ENCODE results near the gene FAM167B.

The FAM167B gene

GRCh38 chr1:32239337-32239736 lies 7.7 kb upstream of the FAM167B start:
- Histone ChIP-seq H3K27ac (replicated peaks; ENCODE audit: low read length) (peak overlapping the region; percentile 92), H2AFZ (ENCODE audit: low read length) (no peak overlapping the region), H4K91ac (ENCODE audit: low read depth, low read length, poor library complexity) (no peak overlapping the region), H2BK120ac (ENCODE audit: low read depth, low read length) (peak overlapping the region; percentile 91), H3K18ac (ENCODE audit: low read length) (peak overlapping the region; percentile 99), H2AK5ac (ENCODE audit: low read depth, low read length) (peak overlapping the region; percentile 75), H3K23ac (ENCODE audit: low read depth, low read length, poor library complexity) (peak overlapping the region; percentile 85), H3K4me1 (ENCODE audit: control insufficient read depth in 2 of 2, insufficient read depth in 1 of 2, low read depth in 1 of 2, low read length in 2 of 2) (peaks cover 3 to 7% of the 10 kb centered on the region in 2 donors), H3K79me1 (ENCODE audit: low read depth, low read length) (peaks cover 6% of the 10 kb centered on the region), H3K14ac (ENCODE audit: low read length) (peak overlapping the region; percentile 100), H3K4me2 (ENCODE audit: insufficient read depth, low read length, poor library complexity, severe bottlenecking) (peak overlapping the region; percentile 99), H3K4me3 (ENCODE audit: low read length in 2 of 2) (peak overlapping the region in 1 of 2 donors; percentile 92), H3K36me3 (replicated peaks in 1 of 2; ENCODE audit: control insufficient read depth in 2 of 2, insufficient read depth in 2 of 2, low read length in 2 of 2) (peaks cover 0 to 8% of the 10 kb centered on the region in 2 donors), H3K9ac (ENCODE audit: low read depth, low read length, poor library complexity) (peak overlapping the region; percentile 97), H4K8ac (ENCODE audit: low read depth, low read length) (no peak overlapping the region), H2BK15ac (ENCODE audit: low read length) (peak overlapping the region; percentile 99), H3K4ac (ENCODE audit: low read length) (no peak overlapping the region), H2BK12ac (ENCODE audit: low read length) (peak overlapping the region; percentile 84), H3K27me3 (ENCODE audit: control insufficient read depth in 3 of 3, insufficient read depth in 3 of 3, low read depth in 1 of 3, low read length in 3 of 3) (no peaks in the 10 kb centered on the region), H2BK5ac (ENCODE audit: low read length) (peak overlapping the region; percentile 93), H3K9me3 (replicated peaks in 1 of 2; ENCODE audit: control insufficient read depth in 2 of 2, insufficient read depth in 1 of 2, low read depth in 1 of 2, low read length in 2 of 2) (no peaks in the 10 kb centered on the region)
- DNase-seq (ENCODE audit: low spot score) = no peak
- WGBS, 2 donors (ENCODE audit: extremely low coverage in 2 of 2, insufficient read length in 2 of 2, insufficient replicate concordance in 1 of 2) = no CpG with 5 or more reads among the region's 4 CpGs

- no CpG with 5 or more reads among the region's 20 CpGs for WGBS, 2 donors (ENCODE audit: extremely low coverage in 2 of 2, insufficient read length in 2 of 2, insufficient replicate concordance in 1 of 2)
- Histone ChIP-seq H3K4me3 (ENCODE audit: low read length in 2 of 2) (peak overlapping the region in 1 of 2 donors; percentile 92), H3K4ac (ENCODE audit: low read length) (peak overlapping the region; percentile 98), H3K4me1 (ENCODE audit: control insufficient read depth in 2 of 2, insufficient read depth in 1 of 2, low read depth in 1 of 2, low read length in 2 of 2) (peaks cover 3 to 7% of the 10 kb centered on the region in 2 donors), H3K14ac (ENCODE audit: low read length) (peak overlapping the region; percentile 100), H3K27ac (replicated peaks; ENCODE audit: low read length) (peak overlapping the region; percentile 92), H3K36me3 (replicated peaks in 1 of 2; ENCODE audit: control insufficient read depth in 2 of 2, insufficient read depth in 2 of 2, low read length in 2 of 2) (peaks cover 0 to 5% of the 10 kb centered on the region in 2 donors), H4K8ac (ENCODE audit: low read depth, low read length) (peak overlapping the region; percentile 65), H2BK12ac (ENCODE audit: low read length) (peak overlapping the region; percentile 84), H3K27me3 (ENCODE audit: control insufficient read depth in 3 of 3, insufficient read depth in 3 of 3, low read depth in 1 of 3, low read length in 3 of 3) (no peaks in the 10 kb centered on the region), H3K9ac (ENCODE audit: low read depth, low read length, poor library complexity) (peak overlapping the region; percentile 97), H2BK5ac (ENCODE audit: low read length) (peak overlapping the region; percentile 93), H4K91ac (ENCODE audit: low read depth, low read length, poor library complexity) (peak overlapping the region; percentile 92), H3K18ac (ENCODE audit: low read length) (peak overlapping the region; percentile 99), H3K4me2 (ENCODE audit: insufficient read depth, low read length, poor library complexity, severe bottlenecking) (peak overlapping the region; percentile 99), H2AFZ (ENCODE audit: low read length) (peak overlapping the region; percentile 95), H2AK5ac (ENCODE audit: low read depth, low read length) (peak overlapping the region; percentile 75), H3K23ac (ENCODE audit: low read depth, low read length, poor library complexity) (peak overlapping the region; percentile 85), H2BK120ac (ENCODE audit: low read depth, low read length) (peak overlapping the region; percentile 91), H3K79me1 (ENCODE audit: low read depth, low read length) (peaks cover 3% of the 10 kb centered on the region), H3K9me3 (replicated peaks in 1 of 2; ENCODE audit: control insufficient read depth in 2 of 2, insufficient read depth in 1 of 2, low read depth in 1 of 2, low read length in 2 of 2) (no peaks in the 10 kb centered on the region), H2BK15ac (ENCODE audit: low read length) (peak overlapping the region; percentile 99)
- DNase-seq (ENCODE audit: low spot score) = no peak
Measured at GRCh38 chr1:32239790-32240139, 7.3 kb upstream of the FAM167B start.

GRCh38 chr1:32240140-32240951 lies 6.7 kb upstream of the FAM167B start:
- H2AK5ac ChIP-seq (ENCODE audit: low read depth, low read length) = peak overlapping the region; percentile 79
- peaks cover 0 to 5% of the 10 kb centered on the region in 2 donors for H3K36me3 ChIP-seq (replicated peaks in 1 of 2; ENCODE audit: control insufficient read depth in 2 of 2, insufficient read depth in 2 of 2, low read length in 2 of 2)
- H4K8ac ChIP-seq (ENCODE audit: low read depth, low read length) = peak overlapping the region; percentile 65
- peak overlapping the region; percentile 95 for H2AFZ ChIP-seq (ENCODE audit: low read length)
- H3K14ac ChIP-seq (ENCODE audit: low read length) = peak overlapping the region; percentile 100
- peaks cover 3 to 7% of the 10 kb centered on the region in 2 donors for H3K4me1 ChIP-seq (ENCODE audit: control insufficient read depth in 2 of 2, insufficient read depth in 1 of 2, low read depth in 1 of 2, low read length in 2 of 2)
- peak overlapping the region; percentile 91 for H2BK120ac ChIP-seq (ENCODE audit: low read depth, low read length)
- H2BK15ac ChIP-seq (ENCODE audit: low read length) = peak overlapping the region; percentile 99
- peak overlapping the region; percentile 84 for H2BK12ac ChIP-seq (ENCODE audit: low read length)
- H2BK5ac ChIP-seq (ENCODE audit: low read length) = peak overlapping the region; percentile 93
- peak overlapping the region; percentile 98 for H3K4ac ChIP-seq (ENCODE audit: low read length)
- H3K4me2 ChIP-seq (ENCODE audit: insufficient read depth, low read length, poor library complexity, severe bottlenecking) = peak overlapping the region; percentile 99
- H3K18ac ChIP-seq (ENCODE audit: low read length) = peak overlapping the region; percentile 99
- peak overlapping the region; percentile 46 to 95 for H3K4me3 ChIP-seq (ENCODE audit: low read length in 2 of 2)
- no CpG with 5 or more reads among the region's 62 CpGs for WGBS, 2 donors (ENCODE audit: extremely low coverage in 2 of 2, insufficient read length in 2 of 2, insufficient replicate concordance in 1 of 2)
- DNase-seq (ENCODE audit: low spot score) = peak; percentile 93
- peak overlapping the region; percentile 92 for H4K91ac ChIP-seq (ENCODE audit: low read depth, low read length, poor library complexity)
- H3K27me3 ChIP-seq (ENCODE audit: control insufficient read depth in 3 of 3, insufficient read depth in 3 of 3, low read depth in 1 of 3, low read length in 3 of 3) = no peaks in the 10 kb centered on the region
- peak overlapping the region; percentile 98 for H3K9ac ChIP-seq (ENCODE audit: low read depth, low read length, poor library complexity)
- peak overlapping the region; percentile 96 for H3K27ac ChIP-seq (replicated peaks; ENCODE audit: low read length)
- H3K79me1 ChIP-seq (ENCODE audit: low read depth, low read length) = peaks cover 3% of the 10 kb centered on the region
- peak overlapping the region; percentile 85 for H3K23ac ChIP-seq (ENCODE audit: low read depth, low read length, poor library complexity)
- H3K9me3 ChIP-seq (replicated peaks in 1 of 2; ENCODE audit: control insufficient read depth in 2 of 2, insufficient read depth in 1 of 2, low read depth in 1 of 2, low read length in 2 of 2) = no peaks in the 10 kb centered on the region

Data from neuronal stem cell (in vitro differentiated cells).